Measurements from ENCODE around the gene GSC2.

The GSC2 gene

DNA sequence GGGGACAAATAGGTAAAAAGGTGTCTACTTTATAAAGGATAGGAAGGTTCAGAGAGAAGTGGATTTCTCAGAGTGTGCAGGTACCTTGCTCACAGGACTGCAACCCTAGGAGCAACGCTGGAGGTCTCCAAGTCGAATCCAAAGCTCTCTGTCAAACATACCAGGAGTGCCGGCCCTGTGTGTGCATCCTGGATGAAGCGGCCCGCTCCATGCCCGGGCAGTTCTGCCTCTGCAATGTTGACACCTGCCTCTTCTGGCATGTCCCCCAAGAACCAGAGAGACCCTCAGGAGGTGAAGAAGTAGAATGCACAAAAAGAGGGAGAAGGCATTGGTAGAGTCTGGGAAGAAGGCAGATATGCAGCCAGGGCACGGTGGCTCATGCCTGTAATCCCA is 22.1 kb downstream of the GSC2 start:
- H3K27ac ChIP-seq = no peak overlapping the region

DNA sequence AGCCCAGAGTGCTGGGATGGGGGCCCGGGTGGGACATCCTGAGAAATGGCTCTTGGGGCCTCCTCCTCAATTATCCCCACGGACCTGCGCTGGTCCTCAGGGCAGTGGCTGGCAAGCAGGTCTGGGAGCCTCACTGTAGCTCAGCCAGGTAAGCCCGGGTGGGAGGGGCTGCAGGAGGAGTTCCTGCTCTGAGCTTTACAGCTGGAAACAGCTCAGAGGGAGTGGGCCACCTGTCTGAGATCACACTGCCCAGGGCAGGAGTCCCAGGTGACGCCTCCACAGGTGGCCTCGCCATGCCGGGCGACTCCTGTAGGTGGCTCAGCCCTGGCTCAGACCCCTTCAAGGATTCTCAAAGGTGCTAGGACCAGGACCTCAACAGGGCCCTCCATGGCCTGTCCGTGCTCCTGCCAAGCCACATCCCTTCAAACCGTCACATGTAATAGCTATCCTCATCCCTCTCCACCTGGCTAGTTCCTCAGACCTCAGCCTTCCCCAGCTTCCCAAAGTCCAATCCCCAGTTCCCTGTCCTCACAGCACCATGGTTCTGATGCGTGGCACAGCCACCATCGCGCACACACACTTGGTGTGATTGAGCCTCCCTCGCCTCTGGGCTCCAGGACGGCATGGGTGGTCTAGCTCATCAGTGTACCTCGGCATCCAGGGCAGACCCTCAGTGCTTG is 22.6 kb downstream of the GSC2 start:
- peaks cover 6 to 22% (median 13%) of the 10 kb centered on the region in 11 experiments; a peak in 16 of 22 replicates for H3K36me3 ChIP-seq
- H3K9ac ChIP-seq = no peak overlapping the region
- no peak overlapping the region for H3K27ac ChIP-seq
- peaks cover 0 to 45% (median 13%) of the 10 kb centered on the region in 11 experiments; a peak in 11 of 22 replicates for H4K20me1 ChIP-seq
- no peak overlapping the region for H3K4me2 ChIP-seq
- TF ChIP-seq Cebpa-rat (IDR thresholded peaks at IDR 0.05) = no peak
- no peak overlapping the region for H3K4me3 ChIP-seq
- H3K4me1 ChIP-seq = peaks cover 5 to 14% (median 10%) of the 10 kb centered on the region in 10 experiments
- H3K9me3 ChIP-seq (replicated peaks in 1 of 11) = no peaks in the 10 kb centered on the region
- H3K27me3 ChIP-seq = no peaks in the 10 kb centered on the region

More for the DNA sequence above, 22.1 kb downstream of the GSC2 start:
- no peak overlapping the region for H3K9ac ChIP-seq
- H3K4me1 ChIP-seq = peaks cover 2 to 9% (median 6%) of the 10 kb centered on the region in 10 experiments; a peak in 19 of 20 replicates
- no peaks in the 10 kb centered on the region for H3K9me3 ChIP-seq (replicated peaks in 1 of 11)
- no peak overlapping the region for H3K4me3 ChIP-seq
- no peak overlapping the region for H3K4me2 ChIP-seq
- H3K36me3 ChIP-seq = peaks cover 6 to 27% (median 18%) of the 10 kb centered on the region in 11 experiments; a peak in 21 of 22 replicates
- H4K20me1 ChIP-seq = peaks cover 0 to 50% (median 13%) of the 10 kb centered on the region in 11 experiments; a peak in 13 of 22 replicates
- no peaks in the 10 kb centered on the region for H3K27me3 ChIP-seq
- TF ChIP-seq Cebpa-rat (IDR thresholded peaks at IDR 0.05) = no peak

DNA sequence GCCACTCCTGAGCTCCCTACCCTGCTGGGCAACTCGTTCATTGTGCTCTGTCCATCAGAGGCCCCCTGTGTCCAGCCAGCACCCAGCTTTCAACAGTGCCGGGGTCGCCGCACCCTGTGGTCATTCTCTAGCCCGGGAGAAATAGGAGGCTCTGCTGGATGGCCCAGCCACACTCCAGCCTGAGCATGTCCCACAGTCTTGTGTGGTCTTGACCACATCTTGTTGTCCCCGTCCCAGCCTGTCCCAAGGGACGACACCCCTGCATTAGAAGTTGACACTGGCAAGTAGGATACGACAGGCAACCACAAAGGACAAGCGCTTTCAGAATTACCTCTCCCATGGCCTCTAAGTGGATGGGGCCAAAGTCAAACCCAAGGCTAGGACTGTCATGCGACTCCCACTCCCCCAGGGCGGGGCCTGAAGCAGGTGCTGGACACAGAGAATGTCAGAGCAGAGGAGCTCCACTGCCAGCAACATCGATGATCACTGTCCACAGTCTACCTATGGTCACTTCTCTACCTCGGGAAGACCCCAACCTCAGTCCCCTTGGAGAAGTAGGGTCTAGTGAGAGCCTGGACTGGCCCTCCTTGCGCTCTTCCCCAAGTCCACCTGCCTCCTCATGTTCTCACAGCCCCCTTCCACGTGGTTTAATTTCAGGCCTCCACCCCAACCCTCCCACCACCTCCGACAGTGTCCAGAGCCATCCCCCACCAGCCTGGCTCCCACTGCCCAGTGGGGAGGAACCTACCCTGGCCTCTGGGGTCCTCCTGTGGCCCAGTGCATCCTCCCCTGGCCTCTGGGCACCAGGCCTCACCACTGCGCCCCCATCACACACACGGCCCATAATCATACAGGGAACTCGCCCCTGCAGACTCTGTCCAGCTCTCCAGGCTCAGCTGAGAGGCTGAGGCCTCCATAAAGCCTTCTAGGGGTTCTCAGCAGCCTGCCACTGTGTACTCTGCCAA is 23.5 kb downstream of the GSC2 start:
- H3K27me3 ChIP-seq = no peaks in the 10 kb centered on the region
- no peak for TF ChIP-seq Cebpa-rat (IDR thresholded peaks at IDR 0.05)
- peaks cover 0 to 39% (median 13%) of the 10 kb centered on the region in 11 experiments; a peak in 15 of 22 replicates for H4K20me1 ChIP-seq
- peaks cover 5 to 14% (median 10%) of the 10 kb centered on the region in 10 experiments for H3K4me1 ChIP-seq
- H3K36me3 ChIP-seq = peaks cover 0 to 13% (median 7%) of the 10 kb centered on the region in 11 experiments; a peak in 12 of 22 replicates
- H3K4me2 ChIP-seq = no peak overlapping the region
- no peak overlapping the region for H3K9ac ChIP-seq
- no peak overlapping the region for H3K4me3 ChIP-seq
- H3K9me3 ChIP-seq (replicated peaks in 1 of 11) = no peaks in the 10 kb centered on the region
- no peak overlapping the region for H3K27ac ChIP-seq

DNA sequence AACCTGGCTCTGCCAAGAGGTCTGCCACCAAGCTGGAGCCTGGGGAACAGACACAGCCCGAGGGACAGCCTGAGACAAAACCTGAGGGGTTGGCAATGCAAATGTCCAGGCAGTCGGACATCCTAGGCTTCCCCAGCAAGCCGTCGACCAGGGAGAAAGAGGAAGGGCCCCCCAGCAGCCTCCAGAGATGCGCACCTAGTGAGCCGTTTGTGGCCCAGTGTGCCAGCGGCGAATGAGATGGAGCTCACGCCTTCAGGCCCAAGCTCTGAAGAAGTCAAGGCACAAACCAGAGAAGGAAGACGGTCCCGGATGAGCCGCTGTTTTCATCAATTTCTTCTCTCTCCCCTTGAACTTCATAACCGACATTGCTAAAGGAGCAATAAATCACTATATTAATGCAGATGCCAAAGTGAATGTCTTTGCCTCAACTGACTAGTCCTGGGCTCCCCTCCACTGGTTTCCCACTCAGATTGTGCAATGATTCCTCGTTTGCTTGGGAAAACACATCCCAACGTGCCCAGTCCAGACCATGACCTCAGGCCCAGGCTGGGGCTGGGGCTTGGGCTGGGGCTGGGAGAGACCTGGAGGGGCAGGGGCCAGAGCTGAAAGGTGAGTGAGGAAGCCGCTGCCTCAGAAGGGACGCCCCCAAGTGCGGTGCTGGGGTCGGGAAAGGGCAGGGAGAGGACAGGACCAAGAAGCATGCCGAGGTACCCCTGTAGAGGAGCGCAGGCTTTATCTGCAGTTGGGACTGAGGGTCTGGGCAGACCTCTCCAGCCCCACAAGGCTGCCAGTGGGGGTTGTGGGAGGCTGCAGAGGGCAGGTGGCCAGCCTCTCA is 24.4 kb downstream of the GSC2 start:
- Histone ChIP-seq H3K4me2 (no peak overlapping the region), H3K9ac (no peak overlapping the region), H3K9me3 (replicated peaks in 1 of 11) (no peaks in the 10 kb centered on the region), H3K36me3 (peaks cover 0 to 5% (median 0%) of the 10 kb centered on the region in 11 experiments; a peak in 2 of 22 replicates), H4K20me1 (peaks cover 6 to 39% (median 13%) of the 10 kb centered on the region in 11 experiments; a peak in 20 of 22 replicates), H3K4me1 (peaks cover 10 to 20% (median 16%) of the 10 kb centered on the region in 10 experiments), H3K4me3 (no peak overlapping the region), H3K27me3 (no peaks in the 10 kb centered on the region), H3K27ac (no peak overlapping the region)
- no peak for TF ChIP-seq Cebpa-rat (IDR thresholded peaks at IDR 0.05)

DNA sequence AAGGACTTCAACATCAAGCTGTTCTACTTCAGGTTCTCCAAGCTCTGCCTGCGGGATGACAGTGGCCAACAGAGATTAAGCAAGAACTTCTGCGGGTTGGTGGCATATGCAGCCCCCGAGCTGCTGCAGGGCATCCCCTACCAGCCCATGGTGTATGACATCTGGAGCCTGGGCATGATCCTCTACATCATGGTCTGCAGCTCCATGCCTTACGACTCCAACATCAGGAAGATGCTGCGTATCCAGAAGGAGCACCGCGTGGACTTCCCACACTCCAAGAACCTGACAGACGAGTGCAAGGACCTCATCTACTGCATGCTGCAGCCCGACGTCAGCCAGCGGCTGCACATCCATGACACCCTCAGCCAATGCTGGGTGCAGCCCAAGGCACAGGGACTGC is 25.1 kb downstream of the GSC2 start:
- Histone ChIP-seq H3K27me3 (no peaks in the 10 kb centered on the region), H3K9ac (no peak overlapping the region), H3K4me3 (no peak overlapping the region), H3K4me2 (no peak overlapping the region), H4K20me1 (peaks cover 13 to 39% (median 20%) of the 10 kb centered on the region in 11 experiments; a peak in 21 of 22 replicates), H3K27ac (no peak overlapping the region), H3K36me3 (peaks cover 0 to 7% (median 0%) of the 10 kb centered on the region in 11 experiments; a peak in 3 of 22 replicates), H3K9me3 (replicated peaks in 1 of 11) (no peaks in the 10 kb centered on the region), H3K4me1 (peaks cover 17 to 27% (median 23%) of the 10 kb centered on the region in 10 experiments)
- TF ChIP-seq Cebpa-rat (IDR thresholded peaks at IDR 0.05) = no peak

DNA sequence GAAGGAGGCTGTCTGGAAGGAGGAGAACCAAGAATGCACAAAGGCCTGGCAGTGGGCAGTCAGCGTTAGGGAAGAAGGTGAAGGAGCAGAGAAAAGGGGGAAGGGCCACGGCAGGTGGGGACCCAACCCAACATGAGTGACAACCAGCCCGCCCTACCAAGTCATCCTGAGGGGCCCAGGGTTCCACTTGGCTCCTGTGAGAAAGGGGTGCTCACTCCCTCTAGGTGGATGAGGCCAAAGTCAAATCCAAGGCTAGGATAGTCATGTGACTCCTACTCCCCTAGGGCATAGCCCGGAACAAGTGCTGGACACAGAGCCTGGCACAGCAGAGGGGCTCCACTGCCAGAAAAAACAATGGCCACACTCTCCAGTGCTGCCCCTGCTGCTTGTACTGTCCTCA is 25.7 kb downstream of the GSC2 start:
- H3K27ac ChIP-seq = no peak overlapping the region
- TF ChIP-seq Cebpa-rat (IDR thresholded peaks at IDR 0.05) = no peak
- no peaks in the 10 kb centered on the region for H3K27me3 ChIP-seq
- H3K9me3 ChIP-seq (replicated peaks in 1 of 11) = no peaks in the 10 kb centered on the region
- peaks cover 0 to 12% (median 0%) of the 10 kb centered on the region in 11 experiments; a peak in 3 of 22 replicates for H3K36me3 ChIP-seq
- H3K4me3 ChIP-seq = no peak overlapping the region
- peaks cover 23 to 33% (median 29%) of the 10 kb centered on the region in 10 experiments for H3K4me1 ChIP-seq
- H3K9ac ChIP-seq = no peak overlapping the region
- H3K4me2 ChIP-seq = no peak overlapping the region
- H4K20me1 ChIP-seq = peaks cover 20 to 39% (median 24%) of the 10 kb centered on the region in 11 experiments; a peak in 21 of 22 replicates

DNA sequence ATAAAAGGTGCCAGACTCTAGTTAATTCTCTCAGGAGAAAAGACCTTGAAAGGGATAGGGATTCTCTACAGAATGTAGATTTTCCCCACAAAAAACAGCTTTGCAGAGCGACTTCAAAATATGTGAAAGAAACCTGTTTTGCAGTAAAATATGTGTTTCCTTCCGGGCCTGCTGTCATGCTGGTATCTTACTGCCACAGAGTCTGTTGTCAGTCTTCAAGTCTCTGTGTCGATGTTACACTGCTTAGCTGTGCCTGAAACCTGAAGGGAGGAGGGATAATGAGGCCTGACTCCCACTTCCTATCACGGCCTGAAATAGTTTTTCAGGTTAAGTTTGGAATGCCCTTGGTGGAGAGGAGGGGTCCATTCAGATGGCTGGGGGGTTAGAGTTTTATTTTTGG is 26.2 kb downstream of the GSC2 start:
- Histone ChIP-seq H3K4me3 (no peak overlapping the region), H3K27ac (no peak overlapping the region), H3K36me3 (peaks cover 0 to 17% (median 2%) of the 10 kb centered on the region in 11 experiments; a peak in 7 of 22 replicates), H3K9me3 (replicated peaks in 1 of 11) (no peaks in the 10 kb centered on the region), H4K20me1 (peaks cover 24 to 39% (median 29%) of the 10 kb centered on the region in 11 experiments; a peak in 21 of 22 replicates), H3K27me3 (no peaks in the 10 kb centered on the region), H3K4me2 (peak overlapping the region in 3 of 11 experiments; percentile 2 to 89 (median 89); a peak in 2 of 22 replicates), H3K9ac (no peak overlapping the region), H3K4me1 (peaks cover 28 to 38% (median 33%) of the 10 kb centered on the region in 10 experiments)
- TF ChIP-seq Cebpa-rat (IDR thresholded peaks at IDR 0.05) = no peak
